ENCODE results near the gene BRAF.

DNA sequence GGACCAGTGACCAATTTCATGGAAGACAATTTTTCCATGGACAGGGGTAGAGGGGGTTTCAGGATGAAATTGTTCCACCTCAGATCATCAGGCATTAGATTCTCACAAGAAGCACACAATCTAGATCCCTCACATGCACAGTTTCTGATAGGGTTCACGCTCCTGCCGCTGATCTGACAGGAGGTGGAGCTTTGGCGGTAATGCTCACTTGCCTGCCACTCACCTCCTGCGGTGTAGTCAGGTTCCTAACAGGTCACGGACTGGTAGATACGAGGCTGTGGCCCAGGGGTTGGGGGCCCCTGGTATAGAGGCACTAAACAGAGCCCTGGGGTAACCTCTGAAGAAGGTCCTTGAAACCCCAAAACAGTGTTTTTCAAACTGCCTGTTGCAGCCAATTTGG is 6.5 kb downstream of the BRAF start:
- TF ChIP-seq POLR2A (IDR thresholded peaks at IDR 0.05; ENCODE audit: low read length): no peak
- no peak for TF ChIP-seq GATA1 (IDR thresholded peaks at IDR 0.05; ENCODE audit: low read depth, low read length)

Measured in erythroblast (primary cell).